Adrenal gland (tissue), 12 donors: Measurements from ENCODE around the gene RIMBP2. TPM values are rescaled to one million over a fixed set of nuclear protein-coding genes. Genes with fewer than 3 reads are reported as not detected.

Experiments used
- DNase-seq, 7 donors: peaks; one replicate each; pipeline ENCODE4 v3.0.0-alpha.2; 2019 to 2020
- H3K27ac ChIP-seq, 5 donors: fragments of 200-600 bp; sonication (generic) in 4 of 5; 1 replicate in 3 of 5; 2 replicates in 2 of 5; pipeline versions ENCODE4 v1.5.1 to v1.8.0; 2016 to 2020; ENCODE audit warnings: mild to moderate bottlenecking in 1 of 5
- H3K27me3 ChIP-seq: fragments of 200-600 bp; 2 replicates; pipeline ENCODE4 v1.8.0; 2021
- H3K36me3 ChIP-seq, 2 donors: fragments of 200-600 bp; replicated peaks in 1 of 2; 1 replicate in 1 of 2; 2 replicates in 1 of 2; pipeline versions ENCODE4 v1.5.1 to v1.8.0; 2018 to 2022
- H3K4me1 ChIP-seq, 2 donors: fragments of 200-600 bp; replicated peaks in 1 of 2; 1 replicate in 1 of 2; 2 replicates in 1 of 2; pipeline versions ENCODE4 v1.5.1 to v1.8.0; 2018 to 2021
- H3K4me3 ChIP-seq, 4 donors: fragments of 200-600 bp; sonication (generic) in 3 of 4; one replicate each; pipeline ENCODE4 v1.5.1; 2016 to 2018
- H3K9me3 ChIP-seq, 3 donors: fragments of 200-600 bp; sonication (generic) in 1 of 3; replicated peaks in 1 of 3; 1 replicate in 2 of 3; 2 replicates in 1 of 3; pipeline versions ENCODE4 v1.5.1 to v1.8.0; 2016 to 2021
- CTCF ChIP-seq, 6 experiments: fragments of 450-650 bp in 4 of 6; fragments of 200-600 bp in 2 of 6; sonication (generic) in 1 of 6; IDR thresholded peaks; 1 replicate in 5 of 6; 2 replicates in 1 of 6; pipeline versions ENCODE4 v1.5.1 to v1.8.0; 2016 to 2021; ENCODE audit warnings: antibody characterized with exemption in 6 of 6, mild to moderate bottlenecking in 2 of 6, moderate library complexity in 1 of 6
- POLR2A ChIP-seq, 2 donors: fragments of 450-650 bp; IDR thresholded peaks; one replicate each; pipeline ENCODE4 v1.6.1; 2017; ENCODE audit warnings: antibody characterized with exemption in 2 of 2, mild to moderate bottlenecking in 2 of 2, moderate library complexity in 1 of 2
- WGBS, 4 donors: extraction: QIAGEN DNeasy Blood & Tissue Kit in 2 of 4; methylation state at CpG; one replicate each; pipeline versions ENCODE4 v1.1.5 to v1.1.7; 2013 to 2017; 5-methylcytosine and 5-hydroxymethylcytosine counted together
- intact Hi-C, 2 donors: fragments of 100-400 bp; cut with DNase I; formaldehyde crosslinking; loops; one replicate each; pipeline versions ENCODE4 v1.14.1 to v1.15.0; 2022 to 2023
- polyA plus RNA-seq, 3 donors: library from polyadenylated mRNA; stranded (reverse); fragments of 200-250 nt in 2 of 3; fragments of 350-450 nt in 1 of 3; fragmentation: Illumina TruSeq in 1 of 3; extraction: RNeasy Lipid Tissue Mini Kit (QIAGEN cat#74804) in 1 of 3; gene quantifications; one replicate each; pipeline ENCODE4 v1.2.3, GENCODE V29; 2013 to 2014
- total RNA-seq, 9 donors: library from RNA; depleted of rRNA in 4 of 9; stranded (reverse); fragments of >200 nt in 4 of 9; fragments of 120-200 nt in 1 of 9; fragmentation: NEBNext Ultra II Directional in 1 of 9; extraction: Animal tissue kit (Norgen Biotek cat#: 25700) in 1 of 9; gene quantifications; one replicate each; pipeline versions ENCODE4 v1.1.0 to v1.2.4, GENCODE V29; 2013 to 2023
- donor health status: healthy with polysubstance abuse.
- donor health status: Bipolar disorder and iron deficiency.
- donor health status: DM: yes; HTN: yes; CAD: no.
- donor health status: DM: no; HTN: no; CAD: no.
- donor health status: DM: no; HTN: no; CAD: no.
- donor health status: DM: yes; HTN: yes; CAD: no.

Gene RIMBP2
- total and polyA plus RNA-seq, 12 donors, result 0.18 to 23.9 (median 6.3) TPM; not detected in 2

DNA sequence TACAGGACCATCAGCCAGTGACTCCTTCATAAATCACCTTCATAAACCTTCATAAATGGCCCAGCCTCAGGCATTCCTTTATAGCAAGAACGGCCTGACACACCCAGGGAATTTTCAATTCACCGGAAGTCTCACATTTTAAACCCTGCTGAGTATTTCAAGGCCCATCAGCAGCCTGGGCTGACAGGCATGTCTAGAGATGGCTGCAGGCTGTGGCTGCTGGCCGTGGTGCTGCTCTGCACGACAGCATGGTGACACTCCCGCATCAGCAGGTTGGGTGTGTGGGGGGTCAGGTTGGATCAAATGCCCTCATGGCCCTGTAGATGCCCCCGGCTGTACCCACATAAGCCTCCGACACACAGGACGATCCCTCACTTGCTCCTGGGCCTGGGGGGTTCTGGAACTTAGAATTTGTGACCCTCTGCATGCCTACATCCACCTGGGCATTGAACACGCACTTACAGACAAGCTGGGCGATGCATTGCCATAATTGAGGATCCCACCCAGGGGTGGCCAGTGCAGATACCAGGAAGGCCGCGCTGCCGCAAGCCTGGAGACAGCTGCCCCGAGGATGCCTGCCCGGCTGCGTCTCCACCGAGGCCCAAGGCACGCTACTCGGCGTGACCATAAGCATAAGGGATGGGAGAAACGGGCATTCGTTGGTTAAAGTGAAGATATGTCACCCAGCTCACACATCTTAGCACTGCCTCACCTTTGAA lies 254.1 kb downstream of the RIMBP2 start:
- WGBS, 4 donors, result 77 to 82% (median 80%) methylated on average over 13 to 22 of the region's 22 CpGs

GRCh38 chr12:130461447-130461815 lies 254.7 kb downstream of the RIMBP2 start:
- H3K4me1 ChIP-seq, result no peaks in the 10 kb centered on the region
- intact Hi-C loops, result no loop called here
- H3K4me3 ChIP-seq, result no peak overlapping the region
- 64 to 73% (median 66%) methylated on average over 4 to 7 of the region's 7 CpGs for WGBS, 4 donors
- no peaks in the 10 kb centered on the region for H3K27me3 ChIP-seq
- DNase-seq, result no peak
- H3K27ac ChIP-seq, result no peak overlapping the region
- no peaks in the 10 kb centered on the region for H3K9me3 ChIP-seq
- H3K36me3 ChIP-seq, result no peaks in the 10 kb centered on the region
- TF ChIP-seq CTCF (IDR thresholded peaks at IDR 0.05) (no peak), POLR2A (IDR thresholded peaks at IDR 0.05) (no peak)

More for the DNA sequence above, 254.1 kb downstream of the RIMBP2 start:
- intact Hi-C loops, result no loop called here
- H3K4me1 ChIP-seq, result no peaks in the 10 kb centered on the region
- DNase-seq, result no peak
- H3K9me3 ChIP-seq, result no peaks in the 10 kb centered on the region
- no peaks in the 10 kb centered on the region for H3K36me3 ChIP-seq
- no peaks in the 10 kb centered on the region for H3K27me3 ChIP-seq
- no peak overlapping the region for H3K27ac ChIP-seq
- TF ChIP-seq CTCF (IDR thresholded peaks at IDR 0.05) (no peak), POLR2A (IDR thresholded peaks at IDR 0.05) (no peak)
- H3K4me3 ChIP-seq, result no peak overlapping the region

DNA sequence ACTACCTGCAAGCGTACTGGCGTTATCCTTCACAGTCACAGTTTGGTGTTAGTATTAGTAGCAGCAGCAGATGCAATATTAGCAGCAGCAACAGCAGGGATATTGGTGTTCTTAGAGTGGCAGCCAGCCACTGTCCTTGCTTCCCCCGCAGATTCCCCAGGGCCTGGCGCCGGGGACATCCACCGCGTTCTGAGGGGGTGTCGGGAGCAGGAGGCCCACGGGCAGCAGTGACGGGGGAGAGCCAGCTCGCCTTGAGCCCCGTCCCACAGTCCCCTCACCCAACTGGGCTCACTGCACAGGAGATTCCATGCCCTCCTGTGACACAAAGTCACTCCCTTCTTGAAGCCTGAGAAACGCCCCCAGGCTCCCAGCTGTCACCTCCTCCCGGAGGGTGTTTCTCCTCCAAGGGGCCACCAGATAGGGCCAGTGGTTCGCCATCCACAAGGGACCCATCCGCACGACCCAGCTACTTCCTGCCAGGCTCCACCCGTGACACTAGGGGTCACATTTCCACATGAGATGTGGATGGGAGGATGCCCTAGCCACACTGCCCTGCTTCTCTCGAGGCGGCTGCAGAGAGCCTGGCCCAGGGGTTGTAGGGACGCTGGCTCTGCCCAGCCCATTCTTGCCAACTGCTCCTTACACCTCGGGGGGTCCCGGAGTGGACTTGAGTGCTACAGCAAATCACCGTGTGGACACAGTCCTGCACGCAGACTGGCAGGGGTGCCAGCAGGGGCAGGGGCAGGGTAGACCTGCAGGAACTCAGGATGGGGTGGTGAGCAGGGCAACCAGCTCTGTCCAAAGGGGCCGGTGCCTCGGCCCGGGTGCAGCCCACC lies 255.3 kb downstream of the RIMBP2 start:
- no peak for DNase-seq
- Histone ChIP-seq H3K27ac (no peak overlapping the region), H3K9me3 (no peaks in the 10 kb centered on the region), H3K36me3 (no peaks in the 10 kb centered on the region), H3K4me3 (no peak overlapping the region), H3K27me3 (no peaks in the 10 kb centered on the region), H3K4me1 (no peaks in the 10 kb centered on the region)
- no peak for TF ChIP-seq CTCF (IDR thresholded peaks at IDR 0.05)
- TF ChIP-seq POLR2A (IDR thresholded peaks at IDR 0.05), result no peak
- WGBS, 4 donors, result 66 to 78% (median 73%) methylated on average over 12 to 28 of the region's 28 CpGs
- intact Hi-C loops, result no loop called here

GRCh38 chr12:130459916-130460315 lies 256.2 kb downstream of the RIMBP2 start:
- intact Hi-C loops, result no loop called here

More at GRCh38 chr12:130459916-130460315, 256.2 kb downstream of the RIMBP2 start:
- TF ChIP-seq CTCF (IDR thresholded peaks at IDR 0.05), result no peak
- TF ChIP-seq POLR2A (IDR thresholded peaks at IDR 0.05), result no peak
- 60 to 78% (median 65%) methylated on average over 9 to 11 of the region's 11 CpGs for WGBS, 4 donors
- no peaks in the 10 kb centered on the region for H3K36me3 ChIP-seq
- no peaks in the 10 kb centered on the region for H3K27me3 ChIP-seq
- H3K4me1 ChIP-seq, result no peaks in the 10 kb centered on the region
- no peak overlapping the region for H3K4me3 ChIP-seq
- no peaks in the 10 kb centered on the region for H3K9me3 ChIP-seq
- no peak for DNase-seq
- no peak overlapping the region for H3K27ac ChIP-seq
